ENCODE results near the gene CDK5RAP1. TPM values are rescaled to one million over a fixed set of nuclear protein-coding genes. Genes with fewer than 3 reads are reported as not detected.

CDK5RAP1 gene
- total and polyA plus RNA-seq, 11 donors, result 17.6 to 34.9 (median 21.2) TPM

DNA sequence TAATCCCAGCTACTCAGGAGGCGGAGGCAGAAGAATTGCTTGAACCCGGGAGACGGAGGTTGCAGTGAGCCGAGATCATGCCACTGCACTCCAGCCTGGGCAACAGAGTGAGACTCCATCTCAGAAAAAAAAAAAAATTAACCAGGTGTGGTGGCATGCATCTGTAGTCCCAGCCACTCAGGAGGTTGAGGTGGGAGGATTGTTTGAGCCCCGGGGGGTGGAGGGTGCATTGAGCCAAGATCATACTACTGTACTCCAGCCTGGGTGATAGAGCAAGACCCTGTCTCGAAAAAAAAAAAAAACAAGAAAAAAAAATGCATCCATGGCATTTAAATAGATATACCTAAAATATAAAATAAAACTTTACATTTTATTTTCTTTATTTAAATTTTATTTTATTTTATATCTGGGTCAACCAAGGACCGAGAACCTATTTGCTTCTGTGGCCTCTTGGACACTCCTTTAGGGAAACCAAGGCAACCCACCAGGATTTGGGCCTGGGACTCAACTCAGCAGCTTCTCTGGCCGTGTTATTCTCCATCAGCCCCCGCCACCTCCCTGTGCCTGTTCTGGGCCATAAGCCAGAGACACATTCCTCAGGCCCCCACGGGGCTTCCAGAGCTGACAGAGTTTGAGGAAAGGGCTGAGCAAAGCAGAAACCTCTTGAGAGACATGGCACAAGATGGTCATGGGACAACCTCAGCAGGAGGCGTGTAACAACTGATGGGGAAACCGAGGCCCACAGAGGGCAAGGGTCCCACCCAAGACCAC lies 36.0 kb upstream of the CDK5RAP1 start:
- Histone ChIP-seq H3K9me3 (no peaks in the 10 kb centered on the region), H3K4me3 (no peak overlapping the region), H3K27ac (peak overlapping the region; percentile 0 to 92 (median 72)), H3K4me1 (peaks cover 2 to 88% (median 34%) of the 10 kb centered on the region in 12 donors), H3K36me3 (peaks cover 0 to 34% (median 6%) of the 10 kb centered on the region in 9 donors), H3K27me3 (no peaks in the 10 kb centered on the region)
- TF ChIP-seq, protein P1, sequence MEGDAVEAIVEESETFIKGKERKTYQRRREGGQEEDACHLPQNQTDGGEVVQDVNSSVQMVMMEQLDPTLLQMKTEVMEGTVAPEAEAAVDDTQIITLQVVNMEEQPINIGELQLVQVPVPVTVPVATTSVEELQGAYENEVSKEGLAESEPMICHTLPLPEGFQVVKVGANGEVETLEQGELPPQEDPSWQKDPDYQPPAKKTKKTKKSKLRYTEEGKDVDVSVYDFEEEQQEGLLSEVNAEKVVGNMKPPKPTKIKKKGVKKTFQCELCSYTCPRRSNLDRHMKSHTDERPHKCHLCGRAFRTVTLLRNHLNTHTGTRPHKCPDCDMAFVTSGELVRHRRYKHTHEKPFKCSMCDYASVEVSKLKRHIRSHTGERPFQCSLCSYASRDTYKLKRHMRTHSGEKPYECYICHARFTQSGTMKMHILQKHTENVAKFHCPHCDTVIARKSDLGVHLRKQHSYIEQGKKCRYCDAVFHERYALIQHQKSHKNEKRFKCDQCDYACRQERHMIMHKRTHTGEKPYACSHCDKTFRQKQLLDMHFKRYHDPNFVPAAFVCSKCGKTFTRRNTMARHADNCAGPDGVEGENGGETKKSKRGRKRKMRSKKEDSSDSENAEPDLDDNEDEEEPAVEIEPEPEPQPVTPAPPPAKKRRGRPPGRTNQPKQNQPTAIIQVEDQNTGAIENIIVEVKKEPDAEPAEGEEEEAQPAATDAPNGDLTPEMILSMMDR (IDR thresholded peaks at IDR 0.05), result no peak
- TF ChIP-seq POLR2A (IDR thresholded peaks at IDR 0.05), result no peak
- DNase-seq (peak; percentile 73 to 81 (median 77)), ATAC-seq (peak; percentile 31 to 67 (median 52))
- 41 to 47% (median 43%) methylated on average over 12 of the region's 12 CpGs for WGBS, 4 donors
- intact Hi-C loops (cut with DNase I), result no loop called here

DNA sequence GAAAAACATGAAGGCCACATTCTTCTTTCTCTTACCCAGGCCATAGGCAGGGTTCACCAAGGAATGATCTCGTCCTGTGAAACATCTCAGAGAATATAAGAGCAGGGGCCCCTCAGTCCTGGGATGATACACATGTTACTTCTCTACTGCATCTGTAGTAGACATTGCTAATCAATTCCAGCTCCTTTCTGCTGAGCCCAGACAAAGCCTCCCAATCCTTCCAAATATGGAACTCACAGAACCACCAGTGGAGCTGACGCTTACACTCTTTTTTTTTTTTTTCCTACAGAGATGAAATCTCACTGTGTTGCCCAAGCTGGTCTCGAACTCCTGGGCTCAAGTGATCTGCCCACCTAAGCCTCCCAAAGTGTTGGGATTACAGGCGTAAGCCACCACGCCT lies 33.1 kb upstream of the CDK5RAP1 start:
- 79 to 91% (median 86%) methylated on average over 5 of the region's 5 CpGs for WGBS, 4 donors

DNA sequence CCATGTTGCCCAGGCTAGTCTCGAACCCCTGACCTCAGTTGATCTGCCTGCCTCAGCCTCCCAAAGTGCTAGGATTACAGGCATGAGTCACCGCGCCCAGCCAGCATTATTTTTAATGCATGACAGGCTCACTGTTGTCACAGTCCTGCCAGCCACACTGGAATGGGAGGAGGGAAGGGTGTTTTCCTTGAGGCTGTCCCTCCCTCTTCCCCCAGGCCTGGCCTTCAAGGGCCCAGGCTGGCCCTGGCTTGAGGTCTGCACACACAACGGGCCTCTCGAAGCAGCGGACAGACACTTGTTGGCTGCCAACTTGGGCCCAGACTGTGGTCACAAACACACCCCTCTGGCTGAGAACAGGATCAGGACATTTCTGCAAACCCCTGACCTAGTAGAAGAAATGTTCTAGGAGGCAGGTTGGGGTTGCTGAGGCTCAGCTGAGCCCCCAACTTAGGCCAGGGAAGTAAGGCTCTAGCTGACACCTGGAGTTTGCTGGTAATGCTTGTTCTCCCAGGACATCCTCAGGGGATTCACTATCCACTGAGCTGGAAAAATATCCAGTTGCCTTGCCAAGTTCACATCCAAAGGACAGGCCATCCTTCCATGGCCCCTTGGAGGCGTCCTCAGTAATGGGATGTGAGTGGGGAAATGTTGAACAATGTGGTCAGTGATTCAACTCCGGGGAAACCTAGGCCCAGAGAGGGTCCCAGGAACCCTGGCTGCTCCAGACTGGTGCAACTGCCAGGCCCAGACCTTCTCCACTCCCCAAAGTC lies 32.3 kb upstream of the CDK5RAP1 start:
- TF ChIP-seq, protein P1 (IDR thresholded peaks at IDR 0.05), result no peak
- TF ChIP-seq POLR2A (IDR thresholded peaks at IDR 0.05), result no peak
- intact Hi-C loops (cut with DNase I), result no loop called here
- 33 to 49% (median 47%) methylated on average over 4 to 8 of the region's 8 CpGs for WGBS, 4 donors
- H3K9me3 ChIP-seq, result no peaks in the 10 kb centered on the region
- peaks cover 0 to 70% (median 30%) of the 10 kb centered on the region in 12 donors for H3K4me1 ChIP-seq
- H3K27me3 ChIP-seq, result no peaks in the 10 kb centered on the region
- H3K4me3 ChIP-seq, result no peak overlapping the region
- ATAC-seq (peak; percentile 79 to 94 (median 92)), DNase-seq (peak; percentile 74 to 90 (median 78))
- H3K36me3 ChIP-seq, result peaks cover 0 to 29% (median 6%) of the 10 kb centered on the region in 9 donors
- H3K27ac ChIP-seq, result peak overlapping the region; percentile 70 to 92 (median 83)

More for the DNA sequence above, 33.1 kb upstream of the CDK5RAP1 start:
- Histone ChIP-seq H3K4me1 (peaks cover 2 to 78% (median 32%) of the 10 kb centered on the region in 12 donors), H3K36me3 (peaks cover 0 to 34% (median 6%) of the 10 kb centered on the region in 9 donors), H3K9me3 (no peaks in the 10 kb centered on the region), H3K27ac (peak overlapping the region; percentile 70 to 92 (median 83)), H3K27me3 (no peaks in the 10 kb centered on the region), H3K4me3 (no peak overlapping the region)
- no peak for DNase-seq
- no peak for ATAC-seq
- no peak for TF ChIP-seq POLR2A (IDR thresholded peaks at IDR 0.05)
- TF ChIP-seq, protein P1 (IDR thresholded peaks at IDR 0.05), result no peak
- intact Hi-C loops (cut with DNase I), result no loop called here

Data from heart left ventricle (tissue), 16 donors.